GM12874 (cell line): ENCODE data around the gene PDHB.

ENCODE experiments used
- CTCF ChIP-seq: IDR thresholded peaks from 2 replicates; pipeline ENCODE4 v1.5.1; 2011; ENCODE audit warnings: low read depth, mild to moderate bottlenecking, control low read depth, low read length, moderate library complexity; ENCODE audit not compliant: insufficient read depth

PDHB gene

GRCh38 chr3:58471025-58471887 is 37.6 kb upstream of the PDHB start:
- TF ChIP-seq CTCF: no peak

GRCh38 chr3:58470363-58471024 is 36.9 kb upstream of the PDHB start:
- TF ChIP-seq CTCF: no peak

- no peak for TF ChIP-seq CTCF
These were observed 35.5 kb upstream of the PDHB start for GRCh38 chr3:58469096-58469495.

- no peak for TF ChIP-seq CTCF
These were observed 33.4 kb upstream of the PDHB start for GRCh38 chr3:58466899-58467563.

- TF ChIP-seq CTCF: no peak
These were observed 31.2 kb upstream of the PDHB start for GRCh38 chr3:58464866-58465265.

GRCh38 chr3:58463942-58464271 is 30.3 kb upstream of the PDHB start:
- no peak for TF ChIP-seq CTCF

- TF ChIP-seq CTCF: peak; percentile 88
These were observed 29.7 kb upstream of the PDHB start for GRCh38 chr3:58463181-58463941.
